GM18519 (cell line): ENCODE results near the gene TF.

Source experiments
- ATAC-seq: cut with Tn5 transposase; IDR thresholded peaks from one replicate; pipeline ENCODE4 v1.9.1; 2021; ENCODE audit warnings: mild to moderate bottlenecking, moderate library complexity; ENCODE audit not compliant: unreplicated experiment, low FRiP score

Gene TF

DNA sequence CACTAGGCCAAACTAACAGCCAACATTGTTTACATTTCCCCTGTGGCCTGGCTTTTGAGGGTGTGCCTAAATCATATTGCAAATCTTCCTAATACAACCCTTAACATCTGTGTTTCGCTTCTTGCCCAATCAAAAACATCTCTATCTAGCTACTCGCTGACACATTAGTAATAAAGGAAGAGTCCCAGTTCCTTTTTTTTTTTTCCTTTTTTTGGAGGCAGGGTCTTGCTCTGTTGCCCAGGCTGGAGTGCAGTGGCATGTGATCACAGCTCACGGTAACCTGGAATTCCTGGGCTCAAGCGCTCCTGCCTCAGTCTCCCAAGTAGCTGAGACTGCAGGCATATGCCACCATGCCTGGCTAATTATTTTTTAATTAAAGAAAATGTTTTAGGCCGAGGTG lies 57.3 kb downstream of the TF start:
- no peak for ATAC-seq

DNA sequence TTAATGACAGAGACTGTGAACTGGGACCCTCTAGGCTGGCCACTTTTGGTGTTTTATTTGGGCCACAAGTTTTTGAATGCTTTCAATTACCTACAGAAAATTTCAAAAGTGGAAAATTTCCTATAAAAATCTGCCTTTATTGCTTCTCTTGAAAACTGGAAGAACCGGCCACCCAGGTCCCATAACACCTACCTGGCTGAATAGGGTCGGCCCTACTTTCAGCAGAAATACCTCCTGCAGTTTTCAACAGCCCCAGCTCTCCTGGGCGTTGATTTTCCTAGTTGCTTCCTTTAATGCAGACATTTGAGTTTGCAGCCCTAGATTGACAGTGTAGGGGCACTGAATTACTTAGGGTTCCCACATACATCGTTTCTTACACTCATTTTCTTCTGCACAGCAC lies 58.7 kb downstream of the TF start:
- ATAC-seq: no peak

DNA sequence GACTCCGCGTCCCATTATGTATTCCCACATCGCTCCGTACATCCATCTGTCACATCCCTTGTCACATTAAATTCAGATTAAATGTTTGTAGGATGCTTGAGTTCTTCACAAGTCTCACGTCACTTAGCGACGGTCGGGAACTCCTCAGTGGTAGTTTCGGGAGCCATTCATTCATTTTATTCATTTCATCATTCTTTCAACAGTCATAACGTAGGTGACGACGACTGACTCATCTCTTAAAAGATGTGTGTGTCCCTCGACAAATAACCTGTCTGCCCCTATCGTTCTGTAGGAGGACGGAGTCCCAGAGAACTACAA lies 59.1 kb downstream of the TF start:
- no peak for ATAC-seq

DNA sequence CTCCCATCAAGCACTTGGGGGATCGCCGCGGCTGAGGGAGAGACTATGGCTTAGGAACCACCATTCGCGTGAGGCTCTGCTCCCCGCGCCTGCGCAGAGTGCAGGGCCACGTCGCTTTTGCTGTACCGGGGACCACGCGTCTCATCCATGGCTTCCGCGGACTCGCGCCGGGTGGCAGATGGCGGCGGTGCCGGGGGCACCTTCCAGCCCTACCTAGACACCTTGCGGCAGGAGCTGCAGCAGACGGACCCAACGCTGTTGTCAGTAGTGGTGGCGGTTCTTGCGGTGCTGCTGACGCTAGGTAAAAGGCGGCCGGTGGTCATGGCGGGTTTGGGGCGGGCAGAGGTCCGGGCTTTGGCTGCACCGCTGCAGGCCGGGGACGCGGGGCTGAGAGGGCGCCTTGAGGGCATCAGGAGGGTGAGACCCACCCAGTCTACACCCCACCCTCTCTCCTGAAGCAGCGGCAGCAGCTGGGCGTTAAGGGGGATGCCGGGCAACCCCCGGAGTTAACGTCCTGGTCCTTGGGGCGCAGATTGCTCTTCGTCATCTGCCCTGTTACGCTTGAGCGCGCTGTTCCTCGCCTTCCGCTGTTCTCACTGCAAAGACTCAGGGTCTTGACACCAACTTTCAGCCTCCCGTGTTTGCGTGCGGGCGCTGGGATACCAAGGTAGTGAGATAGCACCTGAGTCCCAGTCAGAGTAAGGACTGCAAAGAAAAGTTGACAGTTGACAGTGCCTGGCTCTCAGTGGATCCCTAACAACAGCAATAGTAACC lies 59.7 kb downstream of the TF start, which contains the start of gene SRPRB:
Gene SRPRB, plus strand, starts transcription at position 114 of the 774 bp plus-strand sequence. Its CDS starts 34 bp downstream, at position 148.
- peak; percentile 96 for ATAC-seq

DNA sequence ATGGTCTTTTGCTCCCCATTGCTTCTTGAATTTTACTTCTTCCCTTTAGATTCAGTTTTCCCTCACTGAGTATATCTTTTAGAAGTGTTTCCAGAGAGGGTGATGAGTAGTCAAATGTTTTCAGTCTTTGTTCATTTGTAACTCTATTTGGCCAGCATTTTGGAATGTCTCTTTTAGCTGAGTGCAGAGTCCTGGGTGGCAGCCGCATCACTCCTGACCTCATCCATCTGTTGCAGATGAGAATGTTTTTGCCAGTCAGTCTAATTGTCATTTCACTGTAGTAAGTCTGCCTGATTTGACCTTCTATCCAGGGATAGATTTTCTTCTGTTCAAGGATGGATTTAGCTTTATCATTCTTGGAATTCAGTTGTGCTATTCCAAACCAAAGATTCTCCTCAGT lies 66.7 kb downstream of the TF start:
- ATAC-seq: no peak

DNA sequence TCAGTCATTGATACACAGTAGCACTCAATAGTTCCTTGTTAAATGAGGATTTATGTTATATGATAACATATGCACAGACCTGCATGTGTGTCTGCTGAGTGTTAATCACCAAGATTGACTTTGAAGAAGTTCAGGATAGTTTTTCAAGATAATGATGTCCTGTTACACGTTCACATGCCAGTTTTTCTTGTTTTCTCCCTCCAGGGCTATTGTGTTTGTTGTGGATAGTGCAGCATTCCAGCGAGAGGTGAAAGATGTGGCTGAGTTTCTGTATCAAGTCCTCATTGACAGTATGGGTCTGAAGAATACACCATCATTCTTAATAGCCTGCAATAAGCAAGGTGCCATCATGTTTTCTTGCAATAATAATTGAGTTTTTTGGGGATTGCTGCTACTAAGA lies 69.2 kb downstream of the TF start:
- ATAC-seq: no peak

DNA sequence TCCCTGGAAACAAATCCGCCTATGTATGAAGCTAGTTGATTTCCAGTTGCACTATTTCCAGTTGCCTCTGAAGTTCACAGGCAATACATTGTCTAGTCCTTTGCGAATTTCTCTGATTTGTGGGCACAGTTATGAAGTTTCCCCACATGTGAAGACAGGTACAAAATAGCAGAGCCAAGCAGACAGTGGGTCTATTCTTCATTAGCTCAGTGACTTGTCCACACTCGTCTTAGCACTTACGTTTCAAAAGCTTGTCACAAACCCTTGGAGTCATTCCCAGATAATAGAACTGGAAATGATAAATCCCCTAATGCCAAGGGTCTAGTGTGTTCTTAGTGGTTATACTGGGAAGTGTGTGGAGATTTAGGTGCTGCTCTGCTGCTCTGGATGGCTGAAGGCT lies 73.9 kb downstream of the TF start:
- no peak for ATAC-seq

DNA sequence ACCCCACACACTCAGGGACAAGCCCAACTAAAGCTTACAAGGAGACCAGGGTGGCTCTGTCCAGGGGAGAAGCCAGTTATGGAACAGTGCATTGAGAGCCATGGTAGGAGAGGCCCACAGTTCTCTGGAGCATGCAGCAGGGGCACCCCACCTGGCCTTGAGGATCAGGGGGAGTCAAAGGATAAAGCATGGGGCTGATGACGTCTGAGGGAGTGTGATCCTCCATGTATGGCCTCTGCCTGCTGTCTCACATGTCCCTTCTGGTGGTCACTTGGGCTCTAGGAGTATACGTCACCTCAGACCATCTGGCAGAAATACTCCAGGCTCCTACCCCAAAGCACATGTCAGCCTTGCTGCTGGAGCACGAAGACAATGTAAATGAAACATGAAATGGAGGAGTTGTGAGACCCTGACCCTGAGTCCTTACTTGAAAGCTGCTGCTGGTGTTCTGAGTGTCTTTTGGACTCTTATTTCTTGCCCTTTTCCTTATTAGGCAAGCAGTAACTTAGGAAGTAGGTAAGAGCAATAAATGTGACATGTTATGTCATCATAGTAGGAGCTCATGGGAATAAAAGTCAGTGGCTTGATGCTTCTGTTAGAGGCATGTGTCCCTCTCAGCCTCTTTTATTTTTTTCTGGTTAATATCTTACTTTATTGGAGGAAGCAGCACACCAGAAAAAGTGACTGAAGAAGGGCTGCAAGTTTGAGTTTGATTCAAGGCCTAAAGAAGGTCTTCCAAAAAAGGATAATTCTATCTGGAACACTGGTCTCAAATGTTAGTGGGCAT lies 74.9 kb downstream of the TF start:
- no peak for ATAC-seq

DNA sequence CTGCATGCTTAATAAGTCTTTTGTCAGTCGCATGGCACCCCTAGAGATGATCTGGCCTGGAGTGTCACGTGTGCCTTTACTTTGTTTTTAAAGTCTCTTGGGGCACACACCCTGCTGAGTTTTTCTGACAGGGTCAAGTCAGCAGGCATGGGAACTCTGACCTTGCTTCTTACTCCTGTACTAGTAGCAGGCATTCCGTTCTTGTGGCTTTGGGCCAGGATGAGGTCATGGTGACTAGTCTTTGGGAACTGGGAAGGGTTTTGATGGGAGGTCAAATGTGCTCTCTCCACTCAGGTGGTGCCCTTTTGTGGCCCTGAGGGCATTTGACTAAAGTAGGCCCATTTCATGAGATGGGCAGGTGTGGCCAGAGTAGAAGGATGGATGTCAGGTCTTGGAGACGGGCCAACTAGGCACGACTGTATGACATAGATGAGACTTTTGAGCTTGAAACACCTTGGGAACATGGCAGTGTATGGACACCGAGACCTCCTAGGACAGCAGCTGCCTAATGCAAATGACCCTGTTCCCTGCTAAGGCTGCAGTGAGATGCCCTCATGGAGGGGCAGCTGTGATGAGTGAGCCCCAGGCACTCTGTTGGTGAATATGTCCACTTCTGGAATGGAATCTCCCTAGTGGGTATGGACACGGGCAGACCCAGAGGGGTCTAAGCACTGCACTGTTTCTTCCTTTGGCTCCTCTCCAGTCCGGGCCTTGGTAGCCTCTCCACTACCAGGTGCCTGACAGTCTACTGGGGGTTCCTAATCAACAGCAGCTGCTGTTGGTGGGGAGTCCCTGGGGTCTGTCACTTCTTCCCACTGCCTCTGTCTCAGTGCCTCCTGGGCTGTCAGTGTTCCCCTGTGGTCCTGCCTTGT lies 75.8 kb downstream of the TF start:
- ATAC-seq: no peak

DNA sequence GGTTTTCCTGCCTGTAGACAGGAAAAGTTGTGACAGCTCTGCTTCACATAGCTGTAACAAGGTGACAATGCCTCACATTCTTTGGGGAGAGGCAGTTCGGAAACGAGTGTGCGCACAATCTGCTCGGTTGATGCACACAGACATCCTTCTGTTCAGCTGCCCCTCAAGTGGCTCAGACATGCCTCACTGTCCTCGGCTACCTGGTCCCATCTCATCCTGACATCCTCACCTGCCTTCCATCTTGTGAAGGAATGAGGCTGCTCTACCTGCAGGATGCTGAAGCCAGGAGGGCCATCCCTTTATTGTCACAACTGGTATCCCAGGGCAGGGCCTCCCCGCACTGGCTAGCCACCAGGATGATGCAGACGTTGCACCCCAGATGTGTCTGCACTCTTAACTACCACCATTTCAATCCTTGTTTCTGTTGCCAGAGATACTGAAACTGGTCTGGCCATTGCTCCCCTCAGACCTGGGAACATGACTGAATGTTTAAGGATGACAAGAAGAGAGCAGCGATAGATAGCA lies 78.8 kb downstream of the TF start:
- ATAC-seq: no peak

DNA sequence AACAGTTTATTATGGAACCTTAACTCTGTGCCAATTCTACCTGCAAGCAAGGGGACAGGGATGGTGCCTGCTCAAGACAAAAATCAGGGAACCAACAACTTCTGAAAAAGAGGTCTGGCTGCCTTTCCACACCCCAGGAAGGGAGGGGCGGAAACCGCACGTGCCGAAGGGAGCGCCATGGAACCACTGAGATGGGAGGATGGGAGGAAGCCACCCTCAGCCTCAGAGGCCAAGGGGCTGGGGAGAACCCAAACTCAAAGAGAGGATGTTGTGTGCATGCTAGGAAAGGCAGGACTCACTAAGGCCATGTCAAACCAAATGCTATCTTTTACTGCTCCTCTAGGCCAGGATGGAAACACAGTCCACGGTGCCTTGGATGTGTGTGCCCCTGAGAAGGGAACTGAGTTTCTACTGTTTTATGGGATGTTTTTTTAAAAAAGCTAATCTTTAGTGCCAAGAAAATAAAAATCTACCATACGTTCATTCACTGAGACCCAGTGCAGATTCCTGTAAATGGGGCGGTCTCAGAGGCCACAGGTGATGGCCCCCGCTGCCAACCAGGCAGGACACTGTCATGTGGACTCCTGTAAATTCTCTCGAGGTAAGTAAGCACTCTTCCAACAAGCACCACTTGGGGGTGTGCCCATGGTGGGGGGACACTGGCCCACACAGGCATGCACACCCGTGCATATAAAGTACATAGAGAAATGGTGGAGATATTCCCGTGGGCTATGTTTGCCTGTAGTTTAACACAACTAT lies 80.0 kb downstream of the TF start:
- no peak for ATAC-seq

DNA sequence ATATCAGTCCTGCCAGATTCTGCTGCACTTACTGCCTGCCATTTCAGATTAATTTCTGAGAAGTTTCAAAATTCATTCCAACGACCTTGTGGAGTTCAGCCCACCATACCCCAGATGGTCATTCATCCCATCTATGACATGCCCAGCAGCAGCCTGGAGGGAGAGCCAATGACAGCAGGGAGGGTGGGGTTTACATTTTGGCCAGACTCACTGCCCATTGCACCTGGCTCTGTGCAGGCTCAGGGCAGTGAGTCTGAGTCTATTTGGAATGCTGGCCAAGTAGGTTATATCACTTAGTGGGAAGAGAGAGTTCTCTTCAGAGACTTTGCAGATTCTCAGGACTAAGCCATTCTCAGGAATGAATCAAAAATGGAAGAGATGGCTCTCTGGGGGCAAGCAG lies 80.9 kb downstream of the TF start:
- no peak for ATAC-seq

DNA sequence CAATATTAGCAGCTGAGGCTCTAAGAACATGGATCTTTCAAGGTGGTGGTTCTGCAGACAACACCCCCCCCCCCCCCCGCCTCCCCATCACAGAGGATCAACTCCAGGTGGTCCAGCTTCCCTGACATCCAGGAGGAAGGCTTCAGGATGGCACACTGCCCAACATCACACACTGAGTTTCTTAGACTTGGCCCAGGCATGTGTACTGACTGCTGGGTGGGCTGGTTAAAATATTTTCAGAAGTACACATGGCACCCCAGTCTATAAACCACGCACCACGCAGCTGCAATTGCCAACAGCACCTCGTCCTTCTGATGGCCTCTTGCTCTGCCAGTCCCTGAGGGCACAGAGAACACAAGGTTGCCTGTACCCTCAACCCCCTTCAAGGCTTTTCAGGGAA lies 81.5 kb downstream of the TF start:
- no peak for ATAC-seq

DNA sequence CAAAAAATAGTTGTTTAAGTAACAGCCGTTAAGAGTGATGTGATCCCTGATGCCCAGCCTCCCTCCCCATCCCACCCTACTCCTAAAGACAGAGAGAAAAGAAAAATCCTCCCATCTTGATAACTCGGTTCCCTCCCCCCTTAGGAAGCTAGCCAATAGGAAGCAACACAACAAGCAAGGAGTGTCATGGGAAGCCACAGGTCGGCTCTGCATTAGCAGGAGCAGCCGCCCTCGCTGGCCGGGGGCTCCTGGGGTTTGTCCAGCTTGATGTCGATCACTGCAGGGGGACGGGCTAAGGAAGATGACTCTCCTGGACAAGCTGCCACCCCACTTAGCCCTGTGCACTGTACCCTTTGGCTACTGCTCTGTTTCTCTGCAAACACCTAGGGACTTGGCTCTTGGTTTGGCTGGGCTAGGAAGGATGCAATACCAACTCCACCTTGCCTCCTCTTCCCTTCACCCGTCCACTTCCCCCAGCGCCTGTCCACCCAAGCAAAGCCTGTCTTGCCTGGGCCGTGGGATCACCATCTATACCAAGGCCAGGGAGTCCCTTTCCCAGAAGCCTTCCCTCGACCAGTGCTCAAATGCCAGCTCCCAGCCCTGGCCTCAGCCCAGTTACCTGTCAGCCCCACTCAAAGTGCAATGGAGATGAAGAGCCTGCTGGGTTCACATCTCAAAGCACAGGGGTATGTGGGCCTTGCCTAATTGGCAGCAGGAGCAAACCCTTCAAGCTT lies 82.5 kb downstream of the TF start:
- no peak for ATAC-seq

DNA sequence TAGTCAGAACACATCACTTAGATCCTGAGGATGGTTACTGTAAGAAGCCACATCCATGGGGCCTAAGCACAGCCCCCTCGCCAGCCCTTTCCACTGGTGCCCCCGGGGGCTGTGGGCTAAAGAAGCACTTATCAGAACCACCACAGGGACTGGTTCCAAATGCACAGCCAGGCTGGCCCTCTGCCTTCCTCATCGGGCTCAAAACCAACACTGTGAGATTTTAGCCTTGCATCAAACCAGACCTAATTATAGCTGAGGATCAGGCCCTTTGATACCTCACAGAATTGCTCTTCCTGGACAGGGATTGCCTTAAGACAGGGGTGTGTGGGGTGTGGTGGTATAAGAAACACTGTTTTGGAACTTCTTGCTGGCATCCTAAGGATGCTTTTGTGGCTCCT lies 83.1 kb downstream of the TF start:
- ATAC-seq: no peak

DNA sequence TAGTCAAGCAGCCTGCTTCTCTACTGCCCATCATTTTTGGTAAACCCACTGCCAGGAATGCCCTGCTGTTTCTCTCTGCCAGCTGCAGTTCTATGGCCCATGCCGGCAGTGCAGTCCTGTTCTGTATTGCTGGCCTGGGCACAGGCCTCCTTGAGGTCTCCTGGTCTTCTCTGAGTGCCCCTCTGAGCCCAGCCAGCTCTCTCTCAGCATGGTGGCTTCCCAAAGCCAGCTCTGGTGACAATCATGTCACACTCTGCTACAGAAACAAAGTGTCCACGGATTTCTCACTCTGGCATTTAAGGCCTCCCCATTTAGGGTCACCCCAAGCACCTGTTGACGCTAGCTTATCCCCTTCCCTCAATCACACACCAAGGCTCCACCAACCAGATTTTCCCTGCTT lies 83.9 kb downstream of the TF start:
- ATAC-seq: no peak

DNA sequence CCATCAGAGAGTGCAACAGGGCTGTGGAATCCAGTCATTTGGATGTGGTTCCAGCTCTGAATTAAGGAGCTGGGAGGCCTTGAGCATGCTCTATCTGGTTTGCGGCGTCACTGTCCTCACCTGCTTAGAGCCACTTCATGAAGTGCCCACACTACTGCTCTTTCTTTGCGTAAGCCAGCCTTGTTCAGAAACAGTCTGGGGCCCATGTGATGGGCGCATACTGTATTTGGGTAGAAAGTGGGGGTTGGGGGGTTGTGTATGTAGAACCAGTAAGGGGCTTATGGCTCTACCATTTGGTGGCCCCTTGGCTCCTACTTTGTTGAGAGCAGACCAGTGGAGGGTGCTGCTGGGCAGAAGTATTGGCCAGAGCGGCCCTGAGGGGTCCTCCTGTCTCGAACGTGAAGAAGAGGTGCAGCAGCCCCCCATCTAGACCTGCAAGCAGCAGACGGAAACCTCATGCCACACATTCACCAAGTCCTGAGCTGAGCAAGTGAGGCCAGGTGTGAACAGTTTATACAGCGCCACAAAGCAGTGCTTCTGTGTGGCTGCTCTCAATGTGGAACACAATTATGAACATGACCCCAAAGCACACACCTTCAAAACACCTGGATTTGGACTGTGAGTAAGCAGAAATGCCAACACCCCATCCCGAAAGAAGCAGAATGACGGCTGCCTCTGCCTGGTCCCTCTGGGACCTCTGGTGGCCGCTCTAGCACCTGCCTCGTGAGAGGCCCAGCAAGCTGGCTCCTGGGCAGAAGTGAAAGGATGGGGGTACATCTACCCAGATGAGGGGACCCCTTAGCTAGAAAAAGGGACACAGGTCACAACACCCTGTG lies 86.0 kb downstream of the TF start:
- ATAC-seq: no peak

DNA sequence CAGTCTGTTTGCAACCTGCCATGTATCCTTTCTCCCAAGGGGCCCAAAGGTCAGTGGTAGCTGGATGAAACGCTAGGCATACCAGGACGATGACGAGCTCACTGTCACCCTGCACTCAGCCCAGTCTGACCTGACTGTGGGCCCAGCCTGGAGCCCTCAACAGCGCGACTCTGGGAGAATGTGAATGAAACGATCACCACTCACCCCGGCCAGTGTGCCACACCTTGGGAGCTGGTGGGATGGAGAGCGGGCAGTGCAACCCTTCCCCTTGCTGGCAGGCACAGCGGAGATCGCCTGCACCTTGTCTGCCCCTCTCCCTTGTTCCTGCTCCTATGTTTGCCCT lies 86.6 kb downstream of the TF start:
- ATAC-seq: no peak

DNA sequence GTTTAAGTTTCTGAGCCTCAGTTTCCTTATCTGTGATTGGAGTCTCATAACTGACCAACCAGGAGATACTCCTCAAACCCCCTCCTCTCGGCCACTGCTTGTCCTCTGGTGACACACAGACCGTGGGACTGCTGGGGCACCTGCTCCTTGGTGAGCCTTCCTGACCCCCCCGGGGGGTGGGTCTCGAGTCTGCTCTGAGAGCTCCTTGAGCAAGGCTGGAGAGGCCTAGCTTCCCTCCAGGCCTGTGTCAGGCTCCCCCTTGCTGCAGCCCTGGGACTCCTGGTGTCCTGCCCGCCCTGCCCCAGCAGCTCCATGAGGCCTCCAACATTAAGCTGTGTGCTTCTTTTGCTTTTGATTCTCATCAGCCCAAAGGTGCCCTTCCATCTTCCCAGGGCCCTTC lies 87.1 kb downstream of the TF start:
- ATAC-seq: no peak
